ENCODE results near the gene CFAP20DC.
"Not testable (repeated sequence)": the region's sequence is repeated elsewhere in the genome, so short reads cannot be mapped to it uniquely, and the experiment has no call there.

The CFAP20DC gene

GRCh38 chr3:58965865-58966264, 84.0 kb downstream of the CFAP20DC start:
- FAIRE-seq (no peak), DNase-seq (ENCODE audit: low spot score) (no peak)

- FAIRE-seq (no peak), DNase-seq (ENCODE audit: low spot score) (no peak)
These were observed 85.8 kb downstream of the CFAP20DC start for GRCh38 chr3:58963928-58964503.

DNA sequence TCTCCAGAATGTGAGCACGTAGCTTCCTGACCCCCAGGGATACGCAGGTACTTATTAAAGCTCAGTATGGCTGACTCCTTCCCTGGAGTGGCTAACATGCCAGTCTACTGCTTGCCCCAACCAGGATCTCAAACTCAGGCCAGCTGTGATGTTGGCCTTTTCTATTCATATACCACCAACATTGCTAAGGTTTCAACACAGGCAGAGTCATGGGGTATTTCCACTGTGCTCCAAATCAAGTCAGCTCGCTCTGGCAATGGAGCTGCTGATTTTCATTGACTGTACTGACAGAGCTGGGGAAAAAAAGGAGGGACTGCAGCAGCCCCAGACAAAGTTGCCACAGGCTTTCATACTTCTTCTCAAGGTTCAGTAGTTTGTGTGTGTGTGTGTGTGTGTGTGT, 87.0 kb downstream of the CFAP20DC start:
- FAIRE-seq (no peak), DNase-seq (ENCODE audit: low spot score) (no peak)

DNA sequence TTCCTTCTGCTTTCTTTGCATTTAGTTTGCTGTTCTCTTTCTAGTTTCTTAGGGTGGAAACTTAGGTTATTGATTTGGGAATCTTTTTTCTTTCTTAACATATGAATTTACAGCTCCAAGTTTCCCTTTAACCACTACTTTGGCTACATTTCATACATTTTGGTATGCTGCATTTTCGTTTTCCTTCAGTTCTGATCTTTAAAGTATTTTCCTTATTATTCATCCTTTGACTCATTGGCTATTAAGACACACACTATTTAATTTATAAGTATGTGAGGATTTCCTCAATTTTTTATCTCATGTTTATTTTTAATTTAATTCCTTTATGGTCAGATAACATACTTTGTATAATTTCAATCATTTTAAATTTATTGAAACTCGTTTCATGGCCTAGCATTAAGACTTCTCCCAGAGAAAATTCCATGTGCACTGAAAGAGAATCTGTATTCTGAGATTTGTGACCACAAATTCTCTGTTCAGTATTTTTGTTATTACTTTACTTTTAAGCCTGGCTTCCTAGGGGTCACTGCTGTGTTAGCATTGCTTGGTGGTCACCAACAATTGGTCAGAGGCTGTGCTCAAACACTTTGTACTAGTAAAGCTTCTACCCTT, 87.7 kb downstream of the CFAP20DC start:
- DNase-seq (ENCODE audit: low spot score) (no peak), FAIRE-seq (no peak)

- DNase-seq (ENCODE audit: low spot score) (no peak), FAIRE-seq (no peak)
These were observed 94.5 kb downstream of the CFAP20DC start for GRCh38 chr3:58955308-58955707.

- DNase-seq (ENCODE audit: low spot score) (no peak), FAIRE-seq (no peak)
These were observed 96.5 kb downstream of the CFAP20DC start for GRCh38 chr3:58953288-58953687.

DNA sequence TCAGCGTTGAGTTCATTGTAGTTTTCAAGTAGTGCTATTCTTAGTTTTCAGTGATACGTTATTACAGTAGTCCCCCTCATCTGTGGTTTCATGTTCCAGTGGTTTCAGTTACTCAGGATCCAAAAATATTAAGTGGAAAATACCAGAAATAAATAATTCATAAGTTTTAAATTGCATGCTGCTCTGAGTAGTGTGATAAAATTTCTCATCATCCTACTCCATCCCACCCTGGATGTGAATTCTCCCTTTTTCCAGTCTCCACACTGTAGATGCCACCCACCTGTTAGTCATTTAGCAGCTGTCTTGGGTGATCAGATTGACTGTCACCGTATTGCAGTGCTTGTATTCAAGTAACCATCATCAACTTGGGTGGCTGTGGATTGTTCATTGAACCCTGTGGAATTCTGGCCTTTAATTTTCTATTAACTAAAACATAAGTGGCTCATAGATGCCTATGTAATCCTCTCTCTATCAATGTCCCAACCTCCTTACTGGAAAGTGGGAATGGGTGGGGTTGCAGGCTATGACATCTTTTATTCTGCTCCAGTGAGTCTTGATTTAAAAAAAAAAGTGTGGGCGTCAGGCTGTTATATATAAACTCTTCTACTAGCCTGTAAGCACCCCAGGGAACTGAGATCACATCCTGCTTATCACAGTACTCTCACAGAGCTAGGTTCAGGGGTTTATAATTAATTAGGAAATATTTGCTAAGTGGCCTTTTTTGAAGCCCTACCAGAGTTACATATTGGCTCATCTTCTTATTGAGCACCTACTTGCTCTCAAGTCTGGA, 97.5 kb downstream of the CFAP20DC start:
- DNase-seq (ENCODE audit: low spot score) = peak; percentile 70

GRCh38 chr3:58948018-58948417, 101.8 kb downstream of the CFAP20DC start:
- no peak for FAIRE-seq
- no peak for DNase-seq (ENCODE audit: low spot score)

More for the DNA sequence above, 97.5 kb downstream of the CFAP20DC start:
- peak; percentile 92 for FAIRE-seq

- FAIRE-seq (no peak), DNase-seq (ENCODE audit: low spot score) (no peak)
These were observed 103.0 kb downstream of the CFAP20DC start for GRCh38 chr3:58946875-58947274.

GRCh38 chr3:58938057-58938456, 111.8 kb downstream of the CFAP20DC start:
- no peak for FAIRE-seq
- DNase-seq (ENCODE audit: low spot score) = no peak

DNA sequence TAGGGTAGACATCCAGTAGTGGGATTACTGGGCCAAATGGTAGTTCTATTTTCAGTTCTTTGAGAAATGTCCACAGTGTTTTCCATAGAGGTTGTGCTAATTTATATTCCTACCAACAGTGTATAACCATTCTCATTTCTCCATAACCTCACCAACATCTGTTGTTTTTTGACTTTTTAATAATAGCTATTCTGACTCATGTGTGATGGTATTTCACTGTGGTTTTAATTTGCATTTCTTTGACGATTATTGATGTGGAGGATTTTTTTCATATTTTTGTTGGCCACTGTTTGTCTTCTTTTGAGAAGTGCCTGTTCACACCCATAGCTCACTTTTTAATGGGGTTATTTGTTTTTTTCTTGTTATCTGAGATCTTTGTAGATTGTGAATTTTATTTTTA, 125.2 kb downstream of the CFAP20DC start:
- DNase-seq (ENCODE audit: low spot score) = no peak
- FAIRE-seq = no peak

DNA sequence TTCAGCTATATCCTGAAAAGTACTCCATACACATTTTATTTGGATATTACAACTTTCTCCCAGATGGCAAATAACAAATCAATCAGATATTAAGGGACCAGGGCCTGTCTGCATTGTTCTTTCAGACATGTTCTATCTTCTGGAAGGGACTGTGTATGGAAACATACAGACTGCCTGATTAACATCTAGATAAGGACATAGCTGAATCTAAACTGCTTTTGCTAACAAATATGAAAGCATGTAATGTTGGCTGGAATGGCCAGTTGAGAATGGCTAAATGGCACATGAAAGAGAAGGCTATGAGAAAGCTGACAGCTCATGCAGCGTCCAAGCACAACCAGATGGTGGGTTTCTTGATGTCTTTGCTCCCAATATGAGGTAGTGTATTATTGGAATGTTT, 149.4 kb downstream of the CFAP20DC start:
- no peak for FAIRE-seq
- no peak for DNase-seq (ENCODE audit: low spot score)

GRCh38 chr3:58899953-58900298, 149.9 kb downstream of the CFAP20DC start:
- no peak for DNase-seq (ENCODE audit: low spot score)
- FAIRE-seq = no peak

- DNase-seq (ENCODE audit: low spot score) (no peak), FAIRE-seq (no peak)
These were observed 150.5 kb downstream of the CFAP20DC start for GRCh38 chr3:58899159-58899952.

- FAIRE-seq (no peak), DNase-seq (ENCODE audit: low spot score) (no peak)
These were observed 151.3 kb downstream of the CFAP20DC start for GRCh38 chr3:58898513-58898912.

- no peak for FAIRE-seq
These were observed 152.2 kb downstream of the CFAP20DC start for GRCh38 chr3:58897646-58898045.

DNA sequence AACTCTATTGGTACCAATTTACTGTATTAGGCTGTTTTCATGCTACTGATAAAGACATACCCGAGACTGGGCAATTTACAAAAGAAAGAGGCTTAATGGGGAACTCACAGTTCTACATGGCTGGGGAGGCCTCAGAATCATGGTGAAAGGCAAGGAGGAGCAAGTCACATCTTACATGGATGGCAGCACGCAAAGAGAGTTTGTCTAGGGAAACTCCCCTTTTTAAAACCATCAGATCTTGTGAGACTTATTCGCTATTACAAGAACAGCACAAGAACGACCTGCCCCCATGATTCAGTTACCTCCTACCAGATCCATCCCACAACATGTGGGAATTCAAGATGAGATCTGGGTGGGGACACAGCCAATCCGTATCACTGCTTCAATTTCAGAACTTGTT, 154.1 kb downstream of the CFAP20DC start:
- not testable (repeated sequence) for DNase-seq (ENCODE audit: low spot score); FAIRE-seq

More at GRCh38 chr3:58897646-58898045, 152.2 kb downstream of the CFAP20DC start:
- DNase-seq (ENCODE audit: low spot score) = no peak

DNA sequence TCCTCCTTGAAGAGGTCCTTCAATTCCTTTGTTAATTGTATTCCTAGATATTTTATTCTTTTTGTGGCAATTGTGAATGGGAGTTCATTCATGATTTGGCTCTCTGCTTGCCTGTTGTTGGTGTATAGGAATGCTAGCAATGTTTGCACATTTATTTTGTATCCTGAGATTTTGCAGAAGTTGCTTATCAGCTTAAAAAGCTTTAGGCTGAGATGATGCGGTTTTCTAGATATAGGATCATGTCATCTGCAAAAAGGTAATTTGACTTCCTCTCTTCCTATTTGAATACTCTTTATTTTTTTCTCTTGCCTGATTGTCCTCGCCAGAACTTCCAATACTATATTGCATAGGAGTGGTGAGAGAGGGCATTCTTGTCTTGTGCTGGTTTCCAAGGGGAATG, 157.3 kb downstream of the CFAP20DC start:
- not testable (repeated sequence) for FAIRE-seq; DNase-seq (ENCODE audit: low spot score)

GRCh38 chr3:58888087-58888486, 161.7 kb downstream of the CFAP20DC start:
- DNase-seq (ENCODE audit: low spot score) (no peak), FAIRE-seq (no peak)

- no peak for FAIRE-seq
- DNase-seq (ENCODE audit: low spot score) = no peak
These were observed 165.4 kb downstream of the CFAP20DC start for GRCh38 chr3:58884453-58884852.

DNA sequence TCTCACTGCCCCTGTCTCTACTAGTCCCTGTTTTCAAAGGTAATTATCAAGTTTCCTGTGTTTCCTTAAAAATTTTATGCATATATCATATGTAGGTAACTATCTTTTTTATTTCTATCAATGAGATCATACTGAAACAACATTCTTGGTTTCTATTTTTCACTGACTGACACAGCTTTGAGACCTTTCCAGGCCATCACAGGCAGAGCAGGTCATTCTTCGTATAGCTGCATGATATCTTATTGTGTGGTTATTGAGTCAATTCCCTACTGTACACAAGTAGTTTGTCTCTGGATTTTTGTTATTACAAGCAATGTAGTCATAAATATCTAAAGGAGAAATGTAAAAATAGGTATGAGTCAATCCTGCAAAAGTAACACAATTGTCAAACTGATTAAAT, 169.6 kb downstream of the CFAP20DC start:
- DNase-seq (ENCODE audit: low spot score) = no peak
- FAIRE-seq = no peak

DNA sequence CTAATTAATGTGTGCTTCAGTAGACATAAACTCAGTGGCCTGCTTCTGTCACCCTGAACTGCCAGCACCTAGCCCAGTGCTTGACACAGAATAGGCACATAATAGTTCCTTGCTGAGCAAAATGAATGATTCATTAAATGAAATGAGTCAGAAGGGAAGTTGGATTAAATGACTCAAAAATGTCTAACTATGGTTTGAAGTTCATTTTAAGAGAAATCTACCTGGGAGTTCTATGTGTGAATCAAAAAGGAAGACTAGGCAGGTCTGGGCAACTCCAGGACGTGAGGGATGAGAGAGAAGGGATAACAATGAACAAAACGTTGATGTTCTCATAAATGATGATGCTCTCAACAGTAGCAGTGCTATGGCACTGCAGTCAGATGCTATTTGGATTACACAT, 175.0 kb downstream of the CFAP20DC start:
- peak; percentile 81 for DNase-seq (ENCODE audit: low spot score)
- peak; percentile 95 for FAIRE-seq

Data from RCC 7860 (cell line).